Heart left ventricle (tissue), 16 donors: ENCODE measurements around the gene TMEM62. TPM values are rescaled to one million over a fixed set of nuclear protein-coding genes. Genes with fewer than 3 reads are reported as not detected.

Experiments
- ATAC-seq, 4 donors: fragments of 200-7000 bp; cut with Tn5 transposase; one replicate each; pipeline ENCODE4 v1.9.1; 2020 to 2022; ENCODE audit warnings: moderate library complexity in 4 of 4, mild to moderate bottlenecking in 3 of 4, moderate number of reproducible peaks in 1 of 4
- DNase-seq, 5 donors: peaks; one replicate each; pipeline ENCODE4 v3.0.0-alpha.2; 2020
- H3K27ac ChIP-seq, 12 donors: fragments of 200-600 bp; sonication (generic) in 4 of 12; one replicate each; pipeline versions ENCODE4 v1.5.0 to v1.8.0; 2016 to 2022; ENCODE audit warnings: mild to moderate bottlenecking in 2 of 12
- H3K27me3 ChIP-seq, 9 donors: fragments of 200-600 bp; sonication (generic) in 2 of 9; one replicate each; pipeline versions ENCODE4 v1.5.1 to v1.8.0; 2016 to 2022; ENCODE audit warnings: mild to moderate bottlenecking in 3 of 9
- H3K36me3 ChIP-seq, 9 donors: fragments of 200-600 bp; sonication (generic) in 2 of 9; one replicate each; pipeline versions ENCODE4 v1.5.0 to v1.8.0; 2018 to 2022; ENCODE audit warnings: mild to moderate bottlenecking in 2 of 9
- H3K4me1 ChIP-seq, 12 donors: fragments of 200-600 bp; sonication (generic) in 4 of 12; one replicate each; pipeline versions ENCODE4 v1.5.0 to v1.8.0; 2016 to 2022; ENCODE audit warnings: mild to moderate bottlenecking in 3 of 12
- H3K4me3 ChIP-seq, 12 donors: fragments of 200-600 bp; sonication (generic) in 4 of 12; one replicate each; pipeline versions ENCODE4 v1.5.0 to v1.8.0; 2017 to 2022; ENCODE audit warnings: mild to moderate bottlenecking in 9 of 12, moderate library complexity in 4 of 12
- H3K9me3 ChIP-seq, 12 donors: fragments of 200-600 bp; sonication (generic) in 4 of 12; one replicate each; pipeline versions ENCODE4 v1.5.0 to v1.8.0; 2016 to 2022; ENCODE audit warnings: mild to moderate bottlenecking in 1 of 12
- CTCF ChIP-seq, 12 donors: fragments of 200-600 bp; sonication (generic) in 4 of 12; IDR thresholded peaks; one replicate each; pipeline versions ENCODE4 v1.5.0 to v1.8.0; 2018 to 2022; ENCODE audit warnings: antibody characterized with exemption in 12 of 12, mild to moderate bottlenecking in 5 of 12
- POLR2A ChIP-seq, 2 donors: fragments of 450-650 bp; IDR thresholded peaks; one replicate each; pipeline ENCODE4 v1.6.1; 2017; ENCODE audit warnings: antibody characterized with exemption in 2 of 2, mild to moderate bottlenecking in 2 of 2, moderate library complexity in 2 of 2
- WGBS, 4 donors: extraction: QIAGEN DNeasy Blood & Tissue Kit in 2 of 4; methylation state at CpG; one replicate each; pipeline versions ENCODE4 v1.1.5 to v1.1.7; 2013 to 2018; 5-methylcytosine and 5-hydroxymethylcytosine counted together
- intact Hi-C, 10 donors: fragments of 100-400 bp; cut with DNase I; formaldehyde crosslinking; loops; one replicate each; pipeline versions ENCODE4 v1.11.1 to v1.14.2; 2022
- polyA plus RNA-seq, 2 donors: library from polyadenylated mRNA; stranded (reverse); fragments of 200-250 nt; gene quantifications; one replicate each; pipeline ENCODE4 v1.2.3, GENCODE V29; 2013
- total RNA-seq, 9 donors: library from RNA; depleted of rRNA in 2 of 9; stranded (reverse); fragments of >200 nt in 2 of 9; fragmentation: NEBNext Ultra II Directional in 3 of 9; extraction: Animal tissue kit (Norgen Biotek cat#: 25700) in 3 of 9; gene quantifications; one replicate each; pipeline versions ENCODE4 v1.1.0 to v1.2.4, GENCODE V29; 2016 to 2023
- donor health status: ischemic (EF 13 %, LVEDD 7.1; RV severe dilation, severe dysfunction).
- donor health status: healthy with polysubstance abuse.
- donor health status: DM: no; HTN: yes; CAD: no.
- donor health status: DM: no; HTN: no; CAD: no.
- donor health status: ischemic (EF 25% LVEDD 6.9; RV normal size, moderate dysfunction).
- donor health status: ischemic (EF 25% LVEDD 5.7; RV mildly dilated, moderate dysfunction).
- donor health status: healthy.
- donor health status: DM: yes; HTN: yes; CAD: no.
- donor health status: ischemic (EF 35%, LVEDD 5.7; RV mildly dilated, moderate dysfunction).
- donor health status: nonischemic (EF 11% LVEDD 7.7; RV severe dilation, severe dysfunction).
- donor health status: DM: yes; HTN: yes; CAD: no.
- donor health status: PGD.
- donor health status: ischemic (EF 29% LVEDD 5.4; RV normal size, mild dysfunction).
- donor health status: nonischemic (EF 23%, LVEDD 6.1; RV moderate dilation, normal function).

Gene TMEM62
- total and polyA plus RNA-seq, 11 donors, result 8.2 to 18.5 (median 12.8) TPM

GRCh38 chr15:43103907-43104306 is 29.5 kb upstream of the TMEM62 start:
- 60 to 67% (median 65%) methylated on average over 1 of the region's 1 CpG for WGBS, 4 donors
- H3K9me3 ChIP-seq, result no peaks in the 10 kb centered on the region
- no peak for ATAC-seq
- H3K36me3 ChIP-seq, result peaks cover 0 to 26% (median 19%) of the 10 kb centered on the region in 9 donors
- H3K4me1 ChIP-seq, result peaks cover 0 to 48% (median 22%) of the 10 kb centered on the region in 12 donors
- no peak overlapping the region for H3K27ac ChIP-seq
- intact Hi-C loops, result no loop called here
- TF ChIP-seq CTCF (IDR thresholded peaks at IDR 0.05) (no peak), POLR2A (IDR thresholded peaks at IDR 0.05) (no peak)
- no peak for DNase-seq
- no peaks in the 10 kb centered on the region for H3K27me3 ChIP-seq
- H3K4me3 ChIP-seq, result peak overlapping the region in 1 of 12 donors; percentile 80

- intact Hi-C loops, result no loop called here
- Histone ChIP-seq H3K4me3 (peak overlapping the region in 9 of 12 donors; percentile 63 to 90 (median 83)), H3K4me1 (peaks cover 0 to 48% (median 22%) of the 10 kb centered on the region in 12 donors), H3K36me3 (peaks cover 0 to 25% (median 14%) of the 10 kb centered on the region in 9 donors), H3K27ac (peak overlapping the region in 3 of 12 donors; percentile 92 to 98 (median 93)), H3K27me3 (no peaks in the 10 kb centered on the region), H3K9me3 (no peaks in the 10 kb centered on the region)
- ATAC-seq (no peak), DNase-seq (no peak)
- no peak for TF ChIP-seq POLR2A (IDR thresholded peaks at IDR 0.05)
- TF ChIP-seq CTCF (IDR thresholded peaks at IDR 0.05), result no peak
- 48 to 63% (median 55%) methylated on average over 5 of the region's 5 CpGs for WGBS, 4 donors
Measured at GRCh38 chr15:43104426-43104825, 29.0 kb upstream of the TMEM62 start.

GRCh38 chr15:43105077-43105736 is 28.2 kb upstream of the TMEM62 start:
- peaks cover 0 to 17% (median 9%) of the 10 kb centered on the region in 9 donors for H3K36me3 ChIP-seq
- no peak for TF ChIP-seq CTCF (IDR thresholded peaks at IDR 0.05)
- no peak for TF ChIP-seq POLR2A (IDR thresholded peaks at IDR 0.05)
- no peak for DNase-seq
- intact Hi-C loops, result no loop called here
- peak overlapping the region; percentile 63 to 90 (median 80) for H3K4me3 ChIP-seq
- 8 to 11% (median 10%) methylated on average over 11 of the region's 11 CpGs for WGBS, 4 donors
- ATAC-seq, result peak; percentile 22 to 40 (median 32)
- H3K4me1 ChIP-seq, result peaks cover 0 to 48% (median 22%) of the 10 kb centered on the region in 12 donors
- H3K9me3 ChIP-seq, result no peaks in the 10 kb centered on the region
- H3K27me3 ChIP-seq, result no peaks in the 10 kb centered on the region
- peak overlapping the region; percentile 62 to 98 (median 91) for H3K27ac ChIP-seq

GRCh38 chr15:43105778-43106485 is 27.5 kb upstream of the TMEM62 start, which contains the start of gene UBR1:
Gene UBR1, minus strand, starts transcription at chr15:43106038. Its CDS starts 16 bp downstream, at chr15:43106022.
- Histone ChIP-seq H3K27ac (peak within 1 kb of the TSS; percentile 62 to 98 (median 91)), H3K4me3 (peak within 1 kb of the TSS; percentile 63 to 90 (median 80)), H3K4me1 (peaks cover 0 to 48% (median 22%) of the 10 kb centered on the region in 12 donors), H3K36me3 (peaks cover 0 to 10% (median 5%) of the 10 kb centered on the region in 9 donors), H3K9me3 (no peaks in the 10 kb centered on the region), H3K27me3 (no peaks in the 10 kb centered on the region)
- WGBS, 4 donors, result 0% methylated on average over 33 of the region's 33 CpGs
- DNase-seq, result peak; percentile 93 to 95 (median 94)
- intact Hi-C loops, result loop anchor here in 5 of 10 donors (1.0 to 2.0 kb wide), 3 partner anchors 17 to 27 kb away; partner anchors contain the start of gene TMEM62 (in 2 of the 5)
- peak; percentile 89 to 98 (median 98) for ATAC-seq
- TF ChIP-seq CTCF (IDR thresholded peaks at IDR 0.05) (peak in 1 of 12 donors; percentile 11), POLR2A (IDR thresholded peaks at IDR 0.05) (peak in 1 of 2 donors; percentile 56)
